Cardiac muscle cell (in vitro differentiated cells and primary cell): ENCODE measurements around the gene GPR146. TPM values are rescaled to one million over a fixed set of nuclear protein-coding genes. Genes with fewer than 3 reads are reported as not detected.

Experiments used
- DNase-seq, 2 donors: peaks; one replicate each; pipeline versions ENCODE4 v3.0.0 to v3.0.0-alpha.2; 2010 to 2017; ENCODE audit warnings: low read depth in 1 of 2, low spot score in 1 of 2
- H3K27ac ChIP-seq: fragments of 200-600 bp; sonication (generic); 2 replicates; pipeline ENCODE4 v1.5.1; 2016
- H3K27me3 ChIP-seq: fragments of 200-600 bp; sonication (generic); 2 replicates; pipeline ENCODE4 v1.6.0; 2016; ENCODE audit warnings: control low read depth
- H3K36me3 ChIP-seq: fragments of 200-600 bp; sonication (generic); 2 replicates; pipeline ENCODE4 v1.5.1; 2016; ENCODE audit warnings: control low read depth
- H3K4me1 ChIP-seq: fragments of 200-600 bp; sonication (generic); 2 replicates; pipeline ENCODE4 v1.8.1; 2017; ENCODE audit warnings: low read depth, mild to moderate bottlenecking, mixed run types
- H3K4me3 ChIP-seq: fragments of 200-600 bp; sonication (generic); 2 replicates; pipeline ENCODE4 v1.5.1; 2016; ENCODE audit warnings: mild to moderate bottlenecking
- H3K9me3 ChIP-seq: fragments of 200-600 bp; sonication (generic); 2 replicates; pipeline ENCODE4 v1.5.1; 2017; ENCODE audit warnings: low read depth, mild to moderate bottlenecking, control low read depth
- polyA plus RNA-seq: library from polyadenylated mRNA; unstranded; fragments of >200 nt; fragmentation: Nextera tagmentation; extraction: Ambion mirVana; gene quantifications from 2 replicates; pipeline ENCODE4 v1.2.1, GENCODE V29; 2016
- total RNA-seq: library from RNA; depleted of rRNA; stranded (reverse); fragments of >200 nt; gene quantifications from 2 replicates; pipeline ENCODE4 v1.2.3, GENCODE V29; 2016
- TF ChIP-seq, protein P1 (sequence below): IDR thresholded peaks from 2 replicates; pipeline ENCODE4 v1.5.1; 2012; ENCODE audit warnings: low read depth, mild to moderate bottlenecking, low read length

Gene GPR146
- total and polyA plus RNA-seq, 2 experiments from 2014 or later = 7.5 to 11.2 TPM

DNA sequence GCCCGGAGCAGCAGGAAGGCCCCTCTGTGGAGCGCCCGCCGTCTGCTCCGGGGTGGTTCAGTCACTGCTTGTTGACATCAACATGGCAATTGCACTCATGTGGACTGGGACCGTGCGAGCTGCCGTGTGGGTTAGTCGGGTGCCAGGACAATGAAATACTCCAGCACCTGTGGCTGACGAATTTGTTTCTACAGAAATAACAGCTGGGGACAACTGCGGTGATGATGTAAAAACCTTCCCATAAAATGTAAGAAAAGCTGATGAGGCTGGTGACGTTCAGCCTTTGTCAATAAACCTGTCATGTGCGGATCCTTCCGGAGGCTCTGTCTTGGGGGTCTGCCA is 49.1 kb downstream of the GPR146 start:
- no peaks in the 10 kb centered on the region for H3K27me3 ChIP-seq
- peaks cover 11% of the 10 kb centered on the region for H3K4me1 ChIP-seq
- no peak for DNase-seq
- TF ChIP-seq, protein P1, sequence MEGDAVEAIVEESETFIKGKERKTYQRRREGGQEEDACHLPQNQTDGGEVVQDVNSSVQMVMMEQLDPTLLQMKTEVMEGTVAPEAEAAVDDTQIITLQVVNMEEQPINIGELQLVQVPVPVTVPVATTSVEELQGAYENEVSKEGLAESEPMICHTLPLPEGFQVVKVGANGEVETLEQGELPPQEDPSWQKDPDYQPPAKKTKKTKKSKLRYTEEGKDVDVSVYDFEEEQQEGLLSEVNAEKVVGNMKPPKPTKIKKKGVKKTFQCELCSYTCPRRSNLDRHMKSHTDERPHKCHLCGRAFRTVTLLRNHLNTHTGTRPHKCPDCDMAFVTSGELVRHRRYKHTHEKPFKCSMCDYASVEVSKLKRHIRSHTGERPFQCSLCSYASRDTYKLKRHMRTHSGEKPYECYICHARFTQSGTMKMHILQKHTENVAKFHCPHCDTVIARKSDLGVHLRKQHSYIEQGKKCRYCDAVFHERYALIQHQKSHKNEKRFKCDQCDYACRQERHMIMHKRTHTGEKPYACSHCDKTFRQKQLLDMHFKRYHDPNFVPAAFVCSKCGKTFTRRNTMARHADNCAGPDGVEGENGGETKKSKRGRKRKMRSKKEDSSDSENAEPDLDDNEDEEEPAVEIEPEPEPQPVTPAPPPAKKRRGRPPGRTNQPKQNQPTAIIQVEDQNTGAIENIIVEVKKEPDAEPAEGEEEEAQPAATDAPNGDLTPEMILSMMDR = no peak
- no peak overlapping the region for H3K4me3 ChIP-seq
- H3K9me3 ChIP-seq = no peaks in the 10 kb centered on the region
- no peaks in the 10 kb centered on the region for H3K36me3 ChIP-seq
- no peak overlapping the region for H3K27ac ChIP-seq

DNA sequence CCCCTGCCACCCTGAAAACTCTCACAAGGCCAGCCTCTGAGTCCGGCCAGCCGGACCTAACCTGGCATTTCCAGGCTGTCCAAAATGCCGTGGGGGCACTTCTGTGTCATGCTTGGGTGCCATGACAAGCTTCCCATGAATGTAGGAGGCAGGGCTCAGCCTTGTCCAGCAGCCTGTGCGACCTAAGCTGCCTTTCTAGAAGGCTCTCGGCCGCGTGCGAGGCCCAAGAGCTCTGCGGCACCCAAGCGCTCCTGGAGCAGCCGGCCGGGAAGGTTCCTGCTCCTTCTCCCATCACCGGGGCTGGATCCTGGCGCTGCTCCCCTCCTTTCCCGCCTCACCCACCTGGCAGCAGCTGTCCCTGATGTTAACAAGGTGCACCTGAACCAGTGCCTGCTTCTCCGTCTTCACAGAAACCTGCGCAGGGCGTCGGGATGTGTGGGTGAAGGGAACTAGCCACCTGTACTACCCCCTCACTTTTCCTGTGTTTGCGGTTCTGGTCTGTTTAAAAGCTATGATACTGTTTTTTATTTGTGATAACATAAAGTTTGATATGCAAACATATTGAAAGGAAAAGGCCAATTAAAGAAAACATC is 49.7 kb downstream of the GPR146 start:
- H3K27ac ChIP-seq = no peak overlapping the region

DNA sequence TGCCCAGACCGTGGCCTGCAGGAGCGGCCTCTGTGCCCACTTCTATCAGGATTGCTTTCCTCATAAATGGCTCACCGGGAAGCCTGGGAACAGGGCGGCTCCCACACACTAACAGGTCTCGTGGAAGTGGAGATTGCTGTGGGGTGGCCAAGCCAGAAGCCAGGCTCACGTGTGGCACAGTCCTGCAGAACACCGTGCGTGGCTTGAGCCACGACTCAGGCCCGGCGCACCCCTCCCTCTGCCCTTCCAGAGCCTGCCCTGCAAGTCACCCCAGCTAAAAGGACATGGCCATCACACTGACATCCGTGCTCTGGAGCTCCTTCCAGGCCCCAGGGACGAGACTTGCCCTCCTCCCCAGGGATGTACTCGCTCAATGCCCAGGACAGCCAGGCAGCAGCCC is 50.5 kb downstream of the GPR146 start:
- no peak overlapping the region for H3K4me3 ChIP-seq
- no peak overlapping the region for H3K27ac ChIP-seq
- H3K36me3 ChIP-seq = no peaks in the 10 kb centered on the region
- no peaks in the 10 kb centered on the region for H3K27me3 ChIP-seq
- TF ChIP-seq, protein P1 = no peak
- DNase-seq = no peak
- peaks cover 11% of the 10 kb centered on the region for H3K4me1 ChIP-seq
- H3K9me3 ChIP-seq = no peaks in the 10 kb centered on the region

More for the DNA sequence above, 49.7 kb downstream of the GPR146 start:
- Histone ChIP-seq H3K4me1 (peaks cover 11% of the 10 kb centered on the region), H3K27me3 (no peaks in the 10 kb centered on the region), H3K9me3 (no peaks in the 10 kb centered on the region), H3K36me3 (no peaks in the 10 kb centered on the region), H3K4me3 (no peak overlapping the region)
- DNase-seq = no peak
- TF ChIP-seq, protein P1 = no peak

DNA sequence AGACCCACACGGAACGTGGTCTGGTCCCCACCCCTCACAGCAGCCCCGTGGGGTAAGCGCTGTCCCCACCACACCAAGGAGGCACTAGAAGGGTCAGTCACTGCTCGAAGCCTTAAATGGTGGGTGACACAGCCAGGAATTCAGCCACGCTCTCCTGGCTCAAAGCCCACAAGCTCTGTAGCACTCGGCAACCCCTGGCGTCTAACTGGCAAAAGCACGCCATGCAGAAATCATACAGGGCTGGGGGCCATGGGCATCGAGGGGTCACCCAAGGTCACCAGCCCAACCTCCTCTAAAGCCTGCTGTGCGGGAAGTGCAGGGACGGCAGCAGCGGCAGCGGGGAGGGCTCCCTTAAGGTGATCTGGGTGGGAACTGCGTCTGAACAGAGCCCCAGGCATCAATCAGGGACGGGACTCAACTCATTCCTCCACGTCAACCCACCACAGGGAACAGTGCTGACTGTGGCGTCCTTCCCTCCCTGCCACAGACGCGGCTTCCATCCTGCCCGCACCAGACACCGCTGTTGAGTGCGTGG is 51.3 kb downstream of the GPR146 start:
- TF ChIP-seq, protein P1 = no peak
- peak overlapping the region; percentile 43 for H3K27ac ChIP-seq

DNA sequence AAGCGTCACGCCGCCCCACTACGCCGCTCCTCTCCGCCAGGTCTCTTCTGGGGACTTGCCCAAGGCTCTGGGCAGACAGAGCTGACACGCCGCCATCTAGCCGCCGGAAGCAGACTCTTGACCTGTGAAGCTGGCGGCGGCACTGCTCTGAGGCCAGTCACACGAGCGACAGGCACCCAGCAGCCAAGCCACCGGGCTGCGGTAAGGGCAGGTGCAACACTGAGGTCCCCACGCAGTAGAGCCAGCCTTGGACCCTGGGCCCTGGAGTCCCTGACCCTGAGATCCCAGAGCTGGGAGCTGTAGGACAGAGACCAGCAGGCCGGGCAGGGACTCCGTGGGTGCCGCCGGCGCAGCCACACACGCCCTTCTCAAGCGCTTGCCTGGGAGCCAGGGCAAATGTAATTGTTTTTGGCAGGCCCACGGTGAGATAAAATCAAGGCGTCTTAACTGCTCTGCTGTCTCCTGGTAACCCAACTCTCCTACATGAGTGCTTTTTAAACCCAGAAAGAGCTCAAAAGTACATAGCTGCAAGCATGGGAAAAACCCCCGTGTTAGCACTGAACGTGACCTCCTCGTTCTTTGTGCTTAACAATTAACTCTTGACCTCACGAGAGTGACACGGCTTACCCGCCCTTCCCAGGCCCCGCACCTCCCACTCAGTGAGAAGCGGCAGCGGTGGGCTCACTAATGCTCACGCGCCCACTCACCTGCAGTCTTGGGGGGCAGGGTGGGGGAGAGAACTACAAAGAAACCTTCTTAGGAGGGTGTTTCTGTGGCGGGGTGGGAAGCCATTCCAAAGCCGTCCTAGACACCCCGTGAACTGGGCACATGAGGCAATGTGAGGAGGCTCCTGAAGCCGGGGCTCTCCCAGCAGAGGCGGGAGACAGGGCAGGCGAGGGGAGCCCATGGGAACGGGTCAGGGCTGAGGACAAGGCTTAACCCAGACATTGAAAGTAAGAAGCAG is 52.1 kb downstream of the GPR146 start:
- TF ChIP-seq, protein P1 = no peak
- H3K4me1 ChIP-seq = peaks cover 11% of the 10 kb centered on the region
- no peak overlapping the region for H3K4me3 ChIP-seq
- no peak for DNase-seq
- H3K9me3 ChIP-seq = no peaks in the 10 kb centered on the region
- no peaks in the 10 kb centered on the region for H3K27me3 ChIP-seq
- peak overlapping the region; percentile 2 for H3K27ac ChIP-seq
- H3K36me3 ChIP-seq = no peaks in the 10 kb centered on the region

More for the DNA sequence above, 51.3 kb downstream of the GPR146 start:
- no peaks in the 10 kb centered on the region for H3K27me3 ChIP-seq
- H3K4me3 ChIP-seq = no peak overlapping the region
- DNase-seq = no peak
- no peaks in the 10 kb centered on the region for H3K9me3 ChIP-seq
- H3K36me3 ChIP-seq = no peaks in the 10 kb centered on the region
- H3K4me1 ChIP-seq = peaks cover 11% of the 10 kb centered on the region
